ENCODE data around the gene CTTN.

Gene CTTN

DNA sequence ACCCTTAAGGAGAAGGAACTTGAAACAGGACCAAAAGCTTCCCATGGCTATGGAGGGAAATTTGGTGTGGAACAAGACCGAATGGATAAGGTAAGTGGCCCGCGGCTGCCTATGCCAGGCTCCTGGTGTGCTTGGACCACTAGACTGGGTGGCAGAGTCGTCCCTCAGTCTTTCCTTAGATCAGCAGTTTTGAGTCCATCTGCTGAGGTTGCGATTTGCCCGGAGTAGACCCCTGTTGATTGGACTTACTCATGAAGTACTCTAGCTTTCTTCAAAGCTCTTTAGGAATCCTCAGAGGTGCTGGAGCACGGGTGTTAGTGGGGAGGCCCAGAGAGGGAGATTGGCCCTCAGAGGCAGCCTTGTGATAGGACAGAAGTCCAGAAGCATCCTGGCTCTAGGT is 11.5 kb downstream of the CTTN start:
- no peak for DNase-seq (ENCODE audit: low spot score)

- no peak for DNase-seq (ENCODE audit: low spot score)
These were observed 12.2 kb downstream of the CTTN start for GRCh38 chr11:70410276-70411205.

DNA sequence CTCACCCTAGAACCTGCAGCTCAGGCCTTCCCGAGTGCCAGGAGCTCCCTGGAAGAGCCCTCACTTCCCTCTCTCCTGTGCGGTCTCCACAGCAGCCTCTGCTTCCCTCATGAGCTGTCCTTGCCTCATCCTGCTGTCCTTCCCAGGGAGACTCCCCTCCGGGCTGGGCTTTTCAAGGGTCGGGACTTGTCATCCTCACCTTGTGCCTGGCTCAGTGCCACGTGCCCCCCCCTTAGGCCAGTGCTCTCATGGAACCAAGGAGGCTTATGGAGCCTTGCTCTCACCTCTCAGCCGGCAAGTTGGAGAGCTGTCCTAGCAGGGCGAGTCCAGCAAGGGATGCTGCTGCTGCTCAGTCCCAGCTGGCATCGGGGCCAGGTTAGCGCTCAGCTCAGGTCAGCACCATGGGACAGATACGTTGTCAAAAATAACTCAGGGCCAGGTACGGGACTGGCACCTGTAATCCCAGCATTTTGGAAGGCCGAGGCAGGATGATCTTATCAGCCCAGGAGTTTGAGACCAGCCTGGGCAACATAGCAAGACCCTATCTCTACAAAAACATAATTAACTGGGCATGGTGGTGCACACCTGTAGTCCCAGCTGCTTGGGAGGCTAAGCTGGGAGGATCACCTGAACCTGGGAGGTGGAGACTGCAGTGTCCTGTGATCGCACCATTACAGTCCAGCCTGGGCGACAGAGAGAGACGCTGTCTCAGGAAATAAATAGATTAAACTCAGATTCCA is 13.6 kb downstream of the CTTN start:
- DNase-seq (ENCODE audit: low spot score), result no peak

- no peak for DNase-seq (ENCODE audit: low spot score)
These were observed 14.8 kb downstream of the CTTN start for GRCh38 chr11:70413151-70413550.

DNA sequence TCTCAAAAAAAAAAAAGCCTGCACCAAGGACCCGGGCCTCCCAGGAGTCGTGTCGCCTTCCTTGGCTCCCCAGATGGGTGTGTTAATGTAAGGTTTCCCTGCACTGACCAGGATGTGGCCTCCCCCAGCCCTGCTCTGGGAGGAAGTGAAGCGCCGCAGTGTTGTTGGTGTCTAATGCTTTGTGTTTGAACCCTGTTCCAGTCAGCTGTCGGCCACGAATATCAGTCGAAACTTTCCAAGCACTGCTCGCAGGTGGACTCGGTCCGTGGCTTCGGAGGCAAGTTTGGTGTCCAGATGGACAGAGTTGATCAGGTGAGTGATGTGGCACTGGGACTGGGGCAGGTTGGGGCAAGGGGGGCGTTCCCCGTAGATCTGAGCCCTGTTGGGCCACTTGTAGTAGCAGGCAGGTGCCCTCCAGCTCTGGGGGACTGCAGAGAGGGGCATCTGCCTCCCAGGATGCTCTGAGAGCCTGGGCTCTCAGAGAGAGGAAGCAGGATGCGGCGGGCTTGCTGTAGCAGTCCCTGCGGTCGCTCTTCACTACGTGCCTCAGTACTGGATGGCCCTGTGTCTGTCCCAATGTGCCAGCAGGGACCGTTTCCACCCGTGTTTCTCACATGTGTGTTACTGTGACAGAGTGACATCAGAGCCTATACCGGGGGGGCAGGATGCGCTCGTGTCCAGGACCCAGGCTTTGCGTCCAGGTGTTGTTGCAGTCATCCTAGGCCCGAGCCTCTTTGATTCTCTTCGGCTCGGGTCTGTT is 16.2 kb downstream of the CTTN start:
- no peak for DNase-seq (ENCODE audit: low spot score)

- DNase-seq (ENCODE audit: low spot score), result no peak
These were observed 16.9 kb downstream of the CTTN start for GRCh38 chr11:70415191-70415590.

- no peak for DNase-seq (ENCODE audit: low spot score)
These were observed 17.5 kb downstream of the CTTN start for GRCh38 chr11:70415642-70416395.

DNA sequence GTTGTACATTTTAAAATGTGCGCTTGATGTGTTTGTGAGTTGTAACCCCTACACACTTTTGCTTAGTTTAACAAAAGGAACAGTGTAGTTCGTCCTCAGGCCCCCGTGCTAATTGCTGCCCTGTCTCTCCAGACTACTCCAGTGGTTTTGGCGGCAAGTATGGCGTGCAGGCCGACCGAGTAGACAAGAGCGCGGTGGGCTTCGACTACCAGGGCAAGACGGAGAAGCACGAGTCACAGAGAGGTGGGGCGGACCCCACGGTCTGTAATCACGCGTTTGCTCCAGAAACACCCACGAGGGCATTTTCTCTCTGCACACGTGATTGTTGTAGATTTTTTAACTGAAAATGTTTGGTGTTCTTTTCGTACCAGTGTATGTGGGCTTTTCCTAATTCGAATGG is 18.6 kb downstream of the CTTN start:
- DNase-seq (ENCODE audit: low spot score), result no peak

DNA sequence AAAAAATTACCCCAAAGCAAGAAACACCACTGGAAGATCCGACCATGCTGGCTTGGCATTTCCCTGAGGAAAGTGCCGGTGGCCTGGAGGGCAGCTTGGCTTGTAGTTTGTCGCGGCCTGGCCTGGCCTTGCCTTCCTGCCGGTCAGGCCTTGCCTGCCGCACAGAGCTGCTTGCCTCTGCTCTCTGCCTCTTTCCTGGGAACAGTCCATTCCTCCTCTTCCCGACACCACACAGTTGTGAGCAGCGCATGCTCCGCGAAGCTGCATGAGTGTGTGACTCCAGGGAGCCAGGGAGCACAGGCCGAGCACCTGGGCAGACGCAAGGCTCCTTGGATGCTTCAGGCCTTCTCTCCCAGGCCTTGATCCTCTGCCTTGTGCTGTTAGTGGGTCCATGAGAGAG is 19.8 kb downstream of the CTTN start:
- no peak for DNase-seq (ENCODE audit: low spot score)

- no peak for DNase-seq (ENCODE audit: low spot score)
These were observed 21.1 kb downstream of the CTTN start for GRCh38 chr11:70419307-70420007.

DNA sequence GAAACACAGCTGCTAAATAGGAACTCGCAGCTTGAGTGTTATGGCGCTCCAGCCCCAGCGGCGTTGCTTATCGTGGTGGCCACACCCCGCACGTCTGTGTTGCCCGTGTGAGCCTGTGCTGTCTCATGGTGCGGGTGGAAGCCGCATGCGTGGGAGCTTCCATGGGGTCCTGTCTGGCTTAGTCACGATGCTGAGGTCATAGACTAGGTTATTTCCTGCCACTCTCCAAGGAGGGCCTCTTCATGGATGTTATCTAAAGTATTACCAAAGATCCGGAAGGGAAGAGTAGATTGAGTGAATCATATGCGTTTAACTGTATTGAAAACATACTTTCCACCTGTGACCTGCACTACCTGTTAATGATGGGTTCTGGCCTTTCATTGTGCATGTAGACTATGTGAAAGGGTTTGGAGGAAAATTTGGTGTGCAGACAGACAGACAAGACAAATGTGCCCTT is 21.7 kb downstream of the CTTN start:
- DNase-seq (ENCODE audit: low spot score), result no peak

DNA sequence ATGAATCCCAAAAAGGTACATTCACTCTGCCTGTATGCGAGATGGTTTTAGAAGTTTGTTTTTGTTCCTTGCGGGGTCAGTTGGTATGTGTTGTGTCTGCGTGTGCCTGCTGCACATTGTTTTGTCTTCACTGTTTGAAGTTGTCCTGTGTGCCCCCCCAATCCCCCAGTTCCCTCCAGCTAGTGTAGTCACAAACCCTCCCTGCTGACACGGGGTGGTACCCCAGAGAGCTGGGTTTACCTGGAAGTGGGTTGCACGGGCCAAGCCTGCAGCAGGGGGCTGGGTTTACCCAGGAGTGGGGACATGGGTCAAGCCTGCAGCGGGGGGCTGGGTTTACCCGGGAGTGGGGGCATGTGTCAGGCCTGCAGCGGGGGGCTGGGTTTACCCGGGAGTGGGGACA is 22.2 kb downstream of the CTTN start:
- no peak for DNase-seq (ENCODE audit: low spot score)

DNA sequence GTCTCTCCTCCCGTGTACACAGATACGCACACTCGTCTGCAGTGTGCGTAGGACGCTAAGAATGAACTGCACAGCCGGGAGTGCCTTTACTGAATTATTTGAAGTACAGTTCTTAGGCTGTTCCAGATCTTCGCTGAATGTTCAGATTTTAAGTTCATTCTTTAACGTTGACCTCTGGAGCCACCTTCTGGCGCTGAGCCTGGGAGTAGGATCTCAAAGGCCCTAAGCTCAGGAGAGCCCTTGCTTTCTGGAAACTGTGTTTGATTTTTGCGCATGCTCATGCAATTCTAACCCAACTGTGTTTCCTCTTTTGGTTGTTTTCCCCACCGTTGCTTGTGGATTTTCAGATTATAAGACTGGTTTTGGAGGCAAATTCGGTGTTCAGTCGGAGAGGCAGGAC is 22.8 kb downstream of the CTTN start:
- DNase-seq (ENCODE audit: low spot score), result no peak

GRCh38 chr11:70422692-70423522 is 24.6 kb downstream of the CTTN start:
- no peak for DNase-seq (ENCODE audit: low spot score)

DNA sequence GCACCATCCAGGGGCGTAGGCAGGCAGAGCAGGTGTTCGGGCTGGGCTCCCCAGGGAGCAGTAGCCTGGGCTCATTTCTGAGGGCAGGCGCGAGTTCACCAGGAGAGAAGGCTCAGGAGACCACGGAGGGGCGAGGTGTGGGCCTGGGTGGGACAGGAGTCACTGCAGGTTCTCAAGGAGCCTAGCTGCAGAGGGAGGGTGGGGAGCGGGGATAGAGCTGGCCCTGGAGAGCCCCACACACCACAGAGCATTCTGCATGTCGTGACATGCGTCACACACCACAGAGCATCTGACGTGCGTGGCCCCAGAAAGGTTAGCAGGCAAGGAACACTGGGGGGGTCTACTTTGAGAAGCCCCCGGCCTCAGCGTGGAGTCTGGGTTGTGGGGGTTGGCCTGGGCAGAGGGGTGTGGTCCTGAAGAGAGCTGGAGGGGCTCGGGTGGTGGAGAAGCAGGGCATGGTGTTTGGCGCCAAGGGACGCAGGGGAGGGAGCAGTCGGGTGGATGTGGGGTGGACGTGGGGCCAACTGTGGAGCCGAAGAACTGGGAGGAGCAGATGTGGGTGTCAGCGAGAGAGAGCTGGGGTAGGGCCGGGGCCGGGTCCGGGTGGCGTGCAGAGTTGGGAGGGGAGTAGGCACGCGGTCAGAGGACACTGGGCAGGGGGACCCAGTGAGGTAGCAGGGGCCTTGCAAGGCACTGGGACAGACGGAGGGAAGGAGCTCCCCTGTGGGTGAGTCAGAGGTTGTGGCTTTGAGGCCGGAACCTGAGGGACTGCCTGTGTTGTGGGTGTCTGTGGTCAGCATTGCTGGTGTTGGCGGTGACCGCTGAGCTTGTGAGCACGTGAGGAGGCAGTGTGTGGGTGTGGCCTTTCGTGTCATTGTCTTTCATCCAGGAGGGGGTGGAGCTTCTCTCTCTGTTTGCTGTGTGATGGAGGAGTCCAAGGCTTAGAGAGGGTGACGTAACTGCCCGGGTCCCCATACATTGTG is 25.5 kb downstream of the CTTN start:
- DNase-seq (ENCODE audit: low spot score), result peak; percentile 67

GRCh38 chr11:70424765-70425344 is 26.5 kb downstream of the CTTN start:
- DNase-seq (ENCODE audit: low spot score), result no peak

DNA sequence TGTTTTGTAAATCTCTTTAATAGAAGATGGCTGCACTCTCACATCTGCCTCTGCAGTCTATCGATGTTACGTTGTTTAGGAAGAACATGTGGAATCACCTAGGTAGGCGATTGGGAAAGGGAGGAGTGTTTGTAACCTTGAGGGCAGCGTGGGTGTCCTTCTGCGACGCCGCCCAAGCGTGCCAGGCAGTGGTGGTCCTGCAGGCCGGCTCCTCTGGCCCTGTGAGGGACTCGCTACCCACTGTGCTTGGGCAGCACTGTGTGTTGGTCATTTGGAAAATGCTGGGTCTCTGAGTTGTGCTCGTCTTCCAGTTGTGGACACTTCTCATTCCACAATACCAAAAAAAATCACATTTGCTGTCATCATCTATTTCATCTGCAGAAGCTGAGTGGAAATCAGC is 29.1 kb downstream of the CTTN start:
- DNase-seq (ENCODE audit: low spot score), result no peak

- DNase-seq (ENCODE audit: low spot score), result no peak
These were observed 30.5 kb downstream of the CTTN start for GRCh38 chr11:70428701-70429427.
